Loucy (cell line): ENCODE measurements around the gene BTBD16.

ENCODE experiments used
- H2AFZ ChIP-seq: fragments of 200-600 bp; sonication (generic); 2 replicates; pipeline ENCODE4 v1.6.0; 2016; ENCODE audit warnings: antibody characterized with exemption, mild to moderate bottlenecking, low read length, moderate library complexity
- H3F3A ChIP-seq: fragments of 200-600 bp; 2 replicates; pipeline ENCODE4 v1.6.0; 2016; ENCODE audit warnings: antibody characterized with exemption, low read depth, mild to moderate bottlenecking
- H3K27me3 ChIP-seq: fragments of 200-600 bp; sonication (generic); 2 replicates; pipeline ENCODE4 v1.6.1; 2014; ENCODE audit warnings: low read length, mild to moderate bottlenecking; ENCODE audit not compliant: insufficient read depth, poor library complexity, severe bottlenecking
- H3K36me3 ChIP-seq: fragments of 200-600 bp; sonication (generic); 2 replicates; pipeline ENCODE4 v1.6.1; 2016; ENCODE audit warnings: low read length; ENCODE audit not compliant: insufficient read depth
- H3K4me1 ChIP-seq: fragments of 200-600 bp; sonication (generic); 2 replicates; pipeline ENCODE4 v1.5.1; 2014; ENCODE audit warnings: low read length, mild to moderate bottlenecking; ENCODE audit not compliant: insufficient read depth, poor library complexity, severe bottlenecking
- H3K4me2 ChIP-seq: fragments of 200-600 bp; sonication (generic); 2 replicates; pipeline ENCODE4 v1.6.0; 2014; ENCODE audit warnings: antibody characterized with exemption, low read length, low read depth, mild to moderate bottlenecking; ENCODE audit not compliant: poor library complexity, severe bottlenecking
- H3K4me3 ChIP-seq: fragments of 200-600 bp; sonication (generic); 2 replicates; pipeline ENCODE4 v1.5.1; 2014; ENCODE audit warnings: low read length, mild to moderate bottlenecking, mixed read lengths; ENCODE audit not compliant: poor library complexity, severe bottlenecking
- H3K79me2 ChIP-seq: fragments of 200-600 bp; sonication (generic); 2 replicates; pipeline ENCODE4 v1.6.1; 2014; ENCODE audit warnings: low read length; ENCODE audit not compliant: insufficient read depth
- H3K9ac ChIP-seq: fragments of 200-600 bp; sonication (generic); 2 replicates; pipeline ENCODE4 v1.6.0; 2014; ENCODE audit warnings: mild to moderate bottlenecking, low read depth, low read length, moderate library complexity; ENCODE audit not compliant: poor library complexity, severe bottlenecking
- H3K9me2 ChIP-seq: fragments of 200-600 bp; sonication (generic); replicated peaks from 2 replicates; pipeline ENCODE4 v1.6.1; 2016; ENCODE audit warnings: low read depth, low read length, mixed read lengths
- H3K9me3 ChIP-seq: fragments of 200-600 bp; sonication (generic); 2 replicates; pipeline ENCODE4 v1.6.1; 2014; ENCODE audit warnings: mild to moderate bottlenecking, antibody characterized with exemption, low read length, low read depth; ENCODE audit not compliant: insufficient read depth
- H4K20me1 ChIP-seq: fragments of 200-600 bp; sonication (generic); 2 replicates; pipeline ENCODE4 v1.6.0; 2014; ENCODE audit warnings: antibody characterized with exemption, low read length, mild to moderate bottlenecking; ENCODE audit not compliant: insufficient read depth, poor library complexity, severe bottlenecking
- EZH2phosphoT487 ChIP-seq: fragments of 200-600 bp; IDR thresholded peaks from 2 replicates; pipeline ENCODE4 v1.6.1; 2018; ENCODE audit warnings: antibody characterized with exemption, mild to moderate bottlenecking, moderate library complexity, borderline replicate concordance
- TF ChIP-seq, protein P1 (sequence below): fragments of 200-600 bp; sonication (generic); conservative IDR thresholded peaks from 2 replicates; pipeline ENCODE4 v1.5.1; 2014; ENCODE audit warnings: mild to moderate bottlenecking, antibody characterized with exemption, low read length

BTBD16 gene

DNA sequence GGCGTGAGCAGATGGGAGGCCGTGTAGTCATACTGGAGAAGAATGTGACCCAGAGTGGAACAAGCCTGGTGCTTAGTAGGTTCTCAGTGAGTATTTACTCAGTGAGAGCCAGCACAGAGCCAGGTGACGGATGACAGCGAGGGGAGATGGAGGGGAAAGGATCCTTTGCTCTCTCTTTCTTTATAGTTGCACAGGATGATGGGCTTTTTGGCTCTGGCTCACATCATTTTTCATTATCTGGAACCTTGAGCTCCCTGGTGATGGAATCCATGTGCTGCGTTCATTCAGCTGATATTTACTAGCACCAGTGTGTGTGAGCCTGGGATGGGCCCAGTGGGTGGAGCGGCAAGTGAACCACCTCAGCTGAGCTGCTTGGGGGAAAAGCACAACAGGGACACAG lies 17.2 kb downstream of the BTBD16 start:
- Histone ChIP-seq H3K4me3 (no peak overlapping the region), H3K4me2 (no peak overlapping the region), H3K79me2 (no peaks in the 10 kb centered on the region), H3K36me3 (no peaks in the 10 kb centered on the region), H2AFZ (no peak overlapping the region), H3K9ac (no peak overlapping the region), H4K20me1 (no peaks in the 10 kb centered on the region), H3K9me3 (no peaks in the 10 kb centered on the region), H3K9me2 (no peaks in the 10 kb centered on the region), H3K27me3 (no peaks in the 10 kb centered on the region), H3K4me1 (no peaks in the 10 kb centered on the region), H3F3A (no peaks in the 10 kb centered on the region)
- no peak for TF ChIP-seq EZH2phosphoT487
- TF ChIP-seq, protein P1, sequence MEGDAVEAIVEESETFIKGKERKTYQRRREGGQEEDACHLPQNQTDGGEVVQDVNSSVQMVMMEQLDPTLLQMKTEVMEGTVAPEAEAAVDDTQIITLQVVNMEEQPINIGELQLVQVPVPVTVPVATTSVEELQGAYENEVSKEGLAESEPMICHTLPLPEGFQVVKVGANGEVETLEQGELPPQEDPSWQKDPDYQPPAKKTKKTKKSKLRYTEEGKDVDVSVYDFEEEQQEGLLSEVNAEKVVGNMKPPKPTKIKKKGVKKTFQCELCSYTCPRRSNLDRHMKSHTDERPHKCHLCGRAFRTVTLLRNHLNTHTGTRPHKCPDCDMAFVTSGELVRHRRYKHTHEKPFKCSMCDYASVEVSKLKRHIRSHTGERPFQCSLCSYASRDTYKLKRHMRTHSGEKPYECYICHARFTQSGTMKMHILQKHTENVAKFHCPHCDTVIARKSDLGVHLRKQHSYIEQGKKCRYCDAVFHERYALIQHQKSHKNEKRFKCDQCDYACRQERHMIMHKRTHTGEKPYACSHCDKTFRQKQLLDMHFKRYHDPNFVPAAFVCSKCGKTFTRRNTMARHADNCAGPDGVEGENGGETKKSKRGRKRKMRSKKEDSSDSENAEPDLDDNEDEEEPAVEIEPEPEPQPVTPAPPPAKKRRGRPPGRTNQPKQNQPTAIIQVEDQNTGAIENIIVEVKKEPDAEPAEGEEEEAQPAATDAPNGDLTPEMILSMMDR: no peak

DNA sequence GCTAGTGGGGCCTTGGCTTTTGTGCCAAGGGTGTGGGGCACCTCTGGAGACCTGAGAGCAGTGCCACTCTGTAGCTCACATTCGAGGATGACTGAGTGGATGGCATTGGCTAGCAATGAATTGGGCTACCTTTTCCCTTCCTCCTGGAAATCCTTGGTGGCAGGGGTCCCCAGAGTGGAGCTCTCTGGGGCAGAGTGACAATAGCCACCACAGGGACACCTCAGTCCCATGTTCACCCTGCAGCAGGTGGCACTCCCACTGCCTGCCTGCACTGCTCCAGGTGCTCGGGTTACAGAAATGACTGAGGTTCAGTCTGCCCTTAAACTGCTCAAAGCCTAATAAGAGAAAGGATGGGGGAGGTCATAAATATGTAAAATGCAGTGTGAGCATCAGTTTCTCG lies 17.8 kb downstream of the BTBD16 start:
- Histone ChIP-seq H2AFZ (no peak overlapping the region), H3K9ac (no peak overlapping the region), H3F3A (no peaks in the 10 kb centered on the region), H4K20me1 (no peaks in the 10 kb centered on the region), H3K4me1 (no peaks in the 10 kb centered on the region), H3K4me2 (no peak overlapping the region), H3K9me3 (no peaks in the 10 kb centered on the region), H3K36me3 (no peaks in the 10 kb centered on the region), H3K4me3 (no peak overlapping the region), H3K79me2 (no peaks in the 10 kb centered on the region), H3K27me3 (no peaks in the 10 kb centered on the region), H3K9me2 (no peaks in the 10 kb centered on the region)
- TF ChIP-seq, protein P1: no peak
- TF ChIP-seq EZH2phosphoT487: no peak

DNA sequence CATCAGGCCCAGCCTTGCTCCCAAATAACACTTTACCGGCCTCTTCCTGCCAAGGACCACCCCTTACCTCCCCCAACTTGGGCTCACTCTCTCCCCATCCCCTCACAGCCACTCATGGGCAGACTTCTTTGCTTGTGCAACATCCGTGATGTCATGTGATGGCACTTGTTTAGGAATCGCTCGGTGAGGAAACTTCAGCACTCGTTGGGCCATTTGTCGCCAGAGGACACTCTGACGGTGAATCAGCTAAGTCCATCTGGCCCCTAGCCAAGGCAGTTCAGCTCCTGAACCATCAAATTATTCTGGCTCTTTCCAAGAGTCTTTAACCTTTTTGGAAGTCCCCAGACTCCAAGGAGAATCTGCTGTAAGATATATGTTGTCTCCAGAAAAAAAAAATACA lies 19.2 kb downstream of the BTBD16 start:
- Histone ChIP-seq H3K9me3 (no peaks in the 10 kb centered on the region), H3K36me3 (no peaks in the 10 kb centered on the region), H3K9me2 (no peaks in the 10 kb centered on the region), H4K20me1 (no peaks in the 10 kb centered on the region), H3K4me3 (no peak overlapping the region), H3K9ac (no peak overlapping the region), H3K4me2 (no peak overlapping the region), H3K4me1 (no peaks in the 10 kb centered on the region), H3K79me2 (no peaks in the 10 kb centered on the region), H2AFZ (no peak overlapping the region), H3F3A (no peaks in the 10 kb centered on the region), H3K27me3 (no peaks in the 10 kb centered on the region)
- TF ChIP-seq EZH2phosphoT487: no peak

DNA sequence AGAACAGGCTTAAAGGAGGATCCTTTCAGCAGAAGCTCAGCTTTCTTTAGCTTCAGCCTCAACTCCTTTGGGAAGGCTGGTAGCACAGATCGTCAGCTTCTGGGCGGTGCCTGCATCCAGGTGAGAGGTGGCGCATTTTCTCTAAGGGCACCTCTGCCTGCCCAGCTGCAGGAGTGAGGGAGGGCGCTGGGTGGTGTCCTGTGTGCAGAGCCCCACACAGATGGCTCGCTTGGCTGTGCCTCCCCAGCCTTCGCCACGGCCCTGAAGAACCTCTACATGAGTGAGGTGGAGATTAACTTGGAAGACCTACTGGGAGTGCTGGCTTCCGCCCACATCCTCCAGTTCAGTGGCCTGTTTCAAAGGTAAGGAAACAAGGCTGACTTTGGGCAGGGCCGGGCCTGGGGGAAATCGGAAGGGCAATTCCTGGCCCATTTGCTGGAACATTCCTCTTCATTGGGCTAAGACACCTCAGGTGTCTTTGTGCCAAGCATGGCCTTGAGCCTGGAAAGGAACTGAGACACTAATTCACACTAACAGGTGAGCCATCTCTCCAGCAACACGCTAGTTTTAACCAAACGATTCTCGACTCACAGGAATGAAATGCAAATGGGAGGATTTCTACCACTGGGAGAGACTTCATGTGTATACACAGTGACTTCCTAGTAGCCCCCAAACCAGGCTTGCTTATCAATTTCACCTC lies 19.9 kb downstream of the BTBD16 start:
- no peaks in the 10 kb centered on the region for H3K36me3 ChIP-seq
- no peak overlapping the region for H3K9ac ChIP-seq
- H3K79me2 ChIP-seq: no peaks in the 10 kb centered on the region
- H2AFZ ChIP-seq: no peak overlapping the region
- TF ChIP-seq EZH2phosphoT487: no peak
- TF ChIP-seq, protein P1: no peak
- no peaks in the 10 kb centered on the region for H3K4me1 ChIP-seq
- H3K27me3 ChIP-seq: no peaks in the 10 kb centered on the region
- no peak overlapping the region for H3K4me3 ChIP-seq
- no peaks in the 10 kb centered on the region for H4K20me1 ChIP-seq
- no peak overlapping the region for H3K4me2 ChIP-seq
- no peaks in the 10 kb centered on the region for H3F3A ChIP-seq
- no peaks in the 10 kb centered on the region for H3K9me3 ChIP-seq
- no peaks in the 10 kb centered on the region for H3K9me2 ChIP-seq
